Endothelial cell of umbilical vein (primary cell): Measurements from ENCODE around the gene ZNF407.

ENCODE experiments used
- EZH2 ChIP-seq: IDR thresholded peaks from 2 replicates; pipeline ENCODE4 v1.6.1; 2012; ENCODE audit warnings: borderline replicate concordance, low read depth, mild to moderate bottlenecking, moderate library complexity, low read length, inconsistent platforms; ENCODE audit not compliant: severe bottlenecking
- FOS ChIP-seq: IDR thresholded peaks from 2 replicates; pipeline ENCODE4 v1.6.1; 2011; ENCODE audit warnings: mild to moderate bottlenecking, low read length, moderate library complexity, borderline replicate concordance; ENCODE audit not compliant: insufficient read depth
- GATA2 ChIP-seq: IDR thresholded peaks from 2 replicates; pipeline ENCODE4 v1.7.0; 2011; ENCODE audit warnings: low read depth, mild to moderate bottlenecking, moderate library complexity, mixed read lengths, low read length; ENCODE audit not compliant: insufficient read length, insufficient read depth
- JUN ChIP-seq: IDR thresholded peaks from 2 replicates; pipeline ENCODE4 v1.6.1; 2011; ENCODE audit warnings: borderline replicate concordance, low read depth; ENCODE audit not compliant: insufficient read length, insufficient read depth
- MAX ChIP-seq: IDR thresholded peaks from 2 replicates; pipeline ENCODE4 v1.6.1; 2011; ENCODE audit not compliant: insufficient read depth, insufficient read length
- MYC ChIP-seq: IDR thresholded peaks from one replicate; pipeline ENCODE4 v1.6.1; 2011; ENCODE audit warnings: mild to moderate bottlenecking, low read depth, low read length
- POLR2A ChIP-seq: IDR thresholded peaks from 2 replicates; pipeline ENCODE4 v1.6.1; 2012; ENCODE audit warnings: low read depth, mild to moderate bottlenecking, control low read depth, low read length
- POLR2AphosphoS5 ChIP-seq: IDR thresholded peaks from 2 replicates; pipeline ENCODE4 v1.6.1; 2012; ENCODE audit warnings: low read depth, mild to moderate bottlenecking, control low read depth, low read length, moderate library complexity; ENCODE audit not compliant: insufficient read depth
- TF ChIP-seq, protein P1 (sequence below), 2 donors: IDR thresholded peaks; 1 replicate in 1 of 2; 2 replicates in 1 of 2; pipeline ENCODE4 v1.5.1; 2011; ENCODE audit warnings: low read length in 2 of 2, mild to moderate bottlenecking in 2 of 2, moderate library complexity in 2 of 2, control low read depth in 1 of 2, inconsistent platforms in 1 of 2, low read depth in 1 of 2; ENCODE audit not compliant: insufficient read depth in 1 of 2; ENCODE audit errors: extremely low read depth in 1 of 2

- TF ChIP-seq, protein P1, sequence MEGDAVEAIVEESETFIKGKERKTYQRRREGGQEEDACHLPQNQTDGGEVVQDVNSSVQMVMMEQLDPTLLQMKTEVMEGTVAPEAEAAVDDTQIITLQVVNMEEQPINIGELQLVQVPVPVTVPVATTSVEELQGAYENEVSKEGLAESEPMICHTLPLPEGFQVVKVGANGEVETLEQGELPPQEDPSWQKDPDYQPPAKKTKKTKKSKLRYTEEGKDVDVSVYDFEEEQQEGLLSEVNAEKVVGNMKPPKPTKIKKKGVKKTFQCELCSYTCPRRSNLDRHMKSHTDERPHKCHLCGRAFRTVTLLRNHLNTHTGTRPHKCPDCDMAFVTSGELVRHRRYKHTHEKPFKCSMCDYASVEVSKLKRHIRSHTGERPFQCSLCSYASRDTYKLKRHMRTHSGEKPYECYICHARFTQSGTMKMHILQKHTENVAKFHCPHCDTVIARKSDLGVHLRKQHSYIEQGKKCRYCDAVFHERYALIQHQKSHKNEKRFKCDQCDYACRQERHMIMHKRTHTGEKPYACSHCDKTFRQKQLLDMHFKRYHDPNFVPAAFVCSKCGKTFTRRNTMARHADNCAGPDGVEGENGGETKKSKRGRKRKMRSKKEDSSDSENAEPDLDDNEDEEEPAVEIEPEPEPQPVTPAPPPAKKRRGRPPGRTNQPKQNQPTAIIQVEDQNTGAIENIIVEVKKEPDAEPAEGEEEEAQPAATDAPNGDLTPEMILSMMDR (IDR thresholded peaks at IDR 0.05; ENCODE audit: extremely low read depth in 1 of 2, insufficient read depth in 1 of 2, low read depth in 1 of 2, low read length in 2 of 2): no peak
- TF ChIP-seq EZH2: no peak
- TF ChIP-seq FOS: no peak
- TF ChIP-seq POLR2AphosphoS5: no peak
- TF ChIP-seq MYC: no peak
- no peak for TF ChIP-seq POLR2A
- TF ChIP-seq MAX: no peak
- TF ChIP-seq JUN: no peak
- TF ChIP-seq GATA2: no peak
These were observed 431.8 kb downstream of the ZNF407 start for GRCh38 chr18:75029481-75029880.
